Hepatocyte (in vitro differentiated cells): Measurements from ENCODE around the gene MRPL1. TPM values are rescaled to one million over a fixed set of nuclear protein-coding genes. Genes with fewer than 3 reads are reported as not detected.
A peak's percentile ranks its signal among the peaks of the same experiment; 100 is the strongest.
"Not testable (repeated sequence)": the region's sequence is repeated elsewhere in the genome, so short reads cannot be mapped to it uniquely, and the experiment has no call there.

Source experiments
- DNase-seq: peaks from one replicate; pipeline ENCODE4 v3.0.0-alpha.2; 2016; ENCODE audit warnings: low spot score
- H2AFZ ChIP-seq: fragments of 200-600 bp; sonication (generic); 2 replicates; pipeline ENCODE4 v1.6.0; 2016; ENCODE audit warnings: antibody characterized with exemption, mild to moderate bottlenecking
- H3K27ac ChIP-seq: fragments of 200-600 bp; sonication (generic); 2 replicates; pipeline ENCODE4 v1.5.1; 2016; ENCODE audit warnings: mild to moderate bottlenecking
- H3K27me3 ChIP-seq: fragments of 200-600 bp; sonication (generic); 2 replicates; pipeline ENCODE4 v1.6.1; 2016
- H3K36me3 ChIP-seq: fragments of 200-600 bp; sonication (generic); replicated peaks from 2 replicates; pipeline ENCODE4 v1.5.1; 2016; ENCODE audit warnings: low read depth; ENCODE audit not compliant: insufficient read depth
- H3K4me1 ChIP-seq: fragments of 200-600 bp; sonication (generic); 2 replicates; pipeline ENCODE4 v1.5.1; 2016; ENCODE audit warnings: mild to moderate bottlenecking, moderate library complexity; ENCODE audit not compliant: insufficient read depth
- H3K4me2 ChIP-seq: fragments of 200-600 bp; sonication (generic); 2 replicates; pipeline ENCODE4 v1.6.0; 2016
- H3K4me3 ChIP-seq: fragments of 200-600 bp; sonication (generic); 2 replicates; pipeline ENCODE4 v1.5.1; 2016; ENCODE audit warnings: mild to moderate bottlenecking
- H3K79me2 ChIP-seq: fragments of 200-600 bp; sonication (generic); 2 replicates; pipeline ENCODE4 v1.6.0; 2017; ENCODE audit warnings: mild to moderate bottlenecking
- H3K9me2 ChIP-seq: fragments of 200-600 bp; sonication (generic); replicated peaks from 2 replicates; pipeline ENCODE4 v1.6.0; 2017; ENCODE audit warnings: mild to moderate bottlenecking; ENCODE audit not compliant: insufficient read depth
- H3K9me3 ChIP-seq: fragments of 200-600 bp; sonication (generic); 2 replicates; pipeline ENCODE4 v1.5.1; 2016; ENCODE audit warnings: low read depth, mild to moderate bottlenecking
- H4K20me1 ChIP-seq: fragments of 200-600 bp; sonication (generic); 2 replicates; pipeline ENCODE4 v1.6.0; 2016; ENCODE audit warnings: mild to moderate bottlenecking; ENCODE audit not compliant: insufficient read depth, poor library complexity, severe bottlenecking
- CTCF ChIP-seq: fragments of 200-600 bp; sonication (generic); IDR thresholded peaks from 2 replicates; pipeline ENCODE4 v1.5.1; 2016; ENCODE audit warnings: antibody characterized with exemption, mild to moderate bottlenecking; ENCODE audit not compliant: poor library complexity
- EZH2 ChIP-seq: fragments of 200-600 bp; sonication (generic); IDR thresholded peaks from 2 replicates; pipeline ENCODE4 v1.6.1; 2016; ENCODE audit warnings: antibody characterized with exemption, mild to moderate bottlenecking, borderline replicate concordance
- EZH2phosphoT487 ChIP-seq: fragments of 200-600 bp; sonication (generic); IDR thresholded peaks from one replicate; pipeline ENCODE4 v1.6.1; 2018; ENCODE audit warnings: antibody characterized with exemption, mild to moderate bottlenecking, low read depth, moderate library complexity; ENCODE audit not compliant: unreplicated experiment, severe bottlenecking
- WGBS: methylation state at CpG from one replicate; pipeline ENCODE4 v1.1.6; 2016; ENCODE audit warnings: low lambda C conversion rate; ENCODE audit errors: missing lambda C conversion rate; 5-methylcytosine and 5-hydroxymethylcytosine counted together
- polyA plus RNA-seq: library from polyadenylated mRNA; unstranded; fragments of >200 nt; fragmentation: Nextera tagmentation; extraction: Ambion mirVana; gene quantifications from 2 replicates; pipeline ENCODE4 v1.2.1, GENCODE V29; 2016
- total RNA-seq: library from RNA; depleted of rRNA; stranded (reverse); fragments of >200 nt; gene quantifications from 2 replicates; pipeline ENCODE4 v1.2.3, GENCODE V29; 2014

The MRPL1 gene
- total and polyA plus RNA-seq, 2 experiments from 2014 or later: 19.6 to 27.2 TPM

- H3K79me2 ChIP-seq: peaks cover 11% of the 10 kb centered on the region
- WGBS: 88% methylated on average over 3 of the region's 3 CpGs
- no peak for DNase-seq
- no peaks in the 10 kb centered on the region for H3K36me3 ChIP-seq
- TF ChIP-seq EZH2 (no peak), CTCF (no peak), EZH2phosphoT487 (no peak)
- no peaks in the 10 kb centered on the region for H3K9me2 ChIP-seq
- no peak overlapping the region for H3K4me3 ChIP-seq
- no peak overlapping the region for H2AFZ ChIP-seq
- H3K27me3 ChIP-seq: no peaks in the 10 kb centered on the region
- no peak overlapping the region for H3K27ac ChIP-seq
- peaks cover 7% of the 10 kb centered on the region for H3K4me1 ChIP-seq
- H3K9me3 ChIP-seq: no peaks in the 10 kb centered on the region
- H4K20me1 ChIP-seq: no peaks in the 10 kb centered on the region
- no peak overlapping the region for H3K4me2 ChIP-seq
Observed at GRCh38 chr4:77859256-77859655, 3.4 kb upstream of the MRPL1 start.

GRCh38 chr4:77861495-77861894 lies 1.1 kb upstream of the MRPL1 start:
- Histone ChIP-seq H3K9me2 (no peaks in the 10 kb centered on the region), H3K4me3 (peak overlapping the region; percentile 5), H3K4me1 (peaks cover 7% of the 10 kb centered on the region), H3K36me3 (no peaks in the 10 kb centered on the region), H3K9me3 (no peaks in the 10 kb centered on the region), H3K27me3 (no peaks in the 10 kb centered on the region), H3K27ac (peak overlapping the region; percentile 98), H2AFZ (peak overlapping the region; percentile 72), H4K20me1 (no peaks in the 10 kb centered on the region), H3K4me2 (peak overlapping the region; percentile 73), H3K79me2 (peaks cover 34% of the 10 kb centered on the region)
- no peak for DNase-seq
- WGBS: 91% methylated on average over 1 of the region's 1 CpG
- no peak for TF ChIP-seq EZH2phosphoT487
- no peak for TF ChIP-seq CTCF
- TF ChIP-seq EZH2: no peak

DNA sequence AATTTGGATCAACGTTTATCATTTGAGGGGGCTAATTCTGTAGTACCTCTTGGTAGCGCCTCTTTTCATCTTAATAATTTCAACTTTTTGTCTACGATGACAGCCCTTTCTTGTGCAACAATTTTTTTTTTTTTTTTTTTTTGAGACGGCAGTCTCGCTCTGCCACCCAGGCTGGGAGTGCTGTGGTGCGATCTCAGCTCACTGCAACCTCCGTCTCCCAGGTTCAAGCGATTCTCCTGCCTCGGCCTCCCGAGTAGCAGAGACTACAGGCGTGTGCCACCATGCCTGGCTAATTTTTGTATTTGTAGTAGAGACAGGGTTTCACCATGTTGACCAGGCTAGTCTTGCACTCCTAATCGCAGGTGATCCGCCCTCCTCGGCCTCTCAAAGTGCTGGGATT lies 711 bp downstream of the MRPL1 start:
- 37% methylated on average over 12 of the region's 14 CpGs for WGBS
- Histone ChIP-seq H3K27ac (peak overlapping the region; percentile 98), H3K4me3 (peak overlapping the region; percentile 69), H3K4me2 (peak overlapping the region; percentile 83), H3K79me2 (peaks cover 47% of the 10 kb centered on the region), H2AFZ (peak overlapping the region; percentile 79)
- H4K20me1 ChIP-seq, H3K4me1 ChIP-seq, H3K9me3 ChIP-seq, H3K36me3 ChIP-seq, H3K9me2 ChIP-seq, DNase-seq, H3K27me3 ChIP-seq: not testable (repeated sequence)

- no peaks in the 10 kb centered on the region for H4K20me1 ChIP-seq
- H3K79me2 ChIP-seq: peaks cover 66% of the 10 kb centered on the region
- 97% methylated on average over 3 of the region's 3 CpGs for WGBS
- H3K4me3 ChIP-seq: no peak overlapping the region
- no peak overlapping the region for H3K27ac ChIP-seq
- H3K4me1 ChIP-seq: peaks cover 7% of the 10 kb centered on the region
- no peak for TF ChIP-seq EZH2phosphoT487
- no peak for TF ChIP-seq CTCF
- TF ChIP-seq EZH2: no peak
- H3K9me2 ChIP-seq: no peaks in the 10 kb centered on the region
- no peak overlapping the region for H2AFZ ChIP-seq
- H3K4me2 ChIP-seq: no peak overlapping the region
- no peaks in the 10 kb centered on the region for H3K36me3 ChIP-seq
- no peak for DNase-seq
- no peaks in the 10 kb centered on the region for H3K27me3 ChIP-seq
- H3K9me3 ChIP-seq: no peaks in the 10 kb centered on the region
Observed at GRCh38 chr4:77865259-77865658, 2.6 kb downstream of the MRPL1 start.
